ENCODE data around the gene BRD3OS.

- TF ChIP-seq POLR2A (IDR thresholded peaks at IDR 0.05; ENCODE audit: low read depth, low read length) (peak; percentile 68), CTCF (conservative IDR thresholded peaks at IDR 0.05; ENCODE audit: low read depth, low read length) (no peak)
Measured at GRCh38 chr9:133990366-133991213, 34.7 kb upstream of the BRD3OS start.
